ENCODE measurements around the gene PLA2G4A. TPM values are rescaled to one million over a fixed set of nuclear protein-coding genes. Genes with fewer than 3 reads are reported as not detected.

Gene PLA2G4A
- total RNA-seq, 1 donor from 2014 or later: 2.2 TPM

DNA sequence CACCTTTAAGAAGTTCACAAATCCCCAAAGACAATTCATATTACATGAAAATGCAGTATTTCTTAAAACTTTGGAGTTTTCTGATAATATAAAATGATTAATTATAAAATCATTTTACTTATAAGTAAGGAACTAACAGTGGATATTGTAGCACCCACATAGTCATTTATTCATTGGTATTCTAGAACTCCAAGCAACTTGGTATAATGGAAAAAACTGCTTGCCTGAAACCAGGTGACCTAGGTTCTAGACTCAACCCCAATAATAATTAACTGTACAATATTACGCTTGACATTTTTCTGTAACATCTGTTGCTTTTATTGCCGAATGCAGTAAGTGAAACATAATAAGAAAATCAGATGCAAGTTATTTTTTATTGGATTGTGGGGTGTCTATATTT, 2.4 kb downstream of the PLA2G4A start:
- intact Hi-C loops (cut with micrococcal nuclease): loop anchor here (10.0 kb wide), 1 partner anchor 346 kb away; no protein-coding TSS in a partner anchor

DNA sequence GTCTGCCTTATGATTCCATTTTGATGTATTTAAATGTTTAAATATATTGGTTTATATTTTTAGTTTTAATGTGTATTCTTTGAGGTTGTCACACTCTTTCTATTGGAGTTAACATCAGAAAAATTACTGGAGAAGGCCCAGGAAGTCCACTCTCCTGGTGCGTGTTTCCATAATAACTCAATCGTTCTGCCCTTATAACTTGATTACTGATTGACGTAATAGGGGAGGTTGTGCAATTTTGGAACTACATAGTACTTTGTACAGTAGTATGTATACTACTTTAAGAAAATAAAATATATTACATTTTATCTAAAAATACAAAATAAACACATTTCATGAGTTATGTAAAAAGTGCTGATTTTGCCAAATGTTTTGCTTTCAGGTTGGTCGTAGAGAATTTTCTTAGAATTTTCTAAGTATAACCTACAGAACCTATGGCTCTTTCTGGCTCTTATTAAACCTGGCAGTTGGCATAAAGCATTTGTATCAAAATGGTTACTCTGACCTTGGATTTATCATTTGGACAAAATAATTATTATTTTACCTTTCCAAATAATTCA, 5.7 kb downstream of the PLA2G4A start:
- intact Hi-C loops (cut with micrococcal nuclease): loop anchor here (10.0 kb wide), 1 partner anchor 350 kb away; no protein-coding TSS in a partner anchor

DNA sequence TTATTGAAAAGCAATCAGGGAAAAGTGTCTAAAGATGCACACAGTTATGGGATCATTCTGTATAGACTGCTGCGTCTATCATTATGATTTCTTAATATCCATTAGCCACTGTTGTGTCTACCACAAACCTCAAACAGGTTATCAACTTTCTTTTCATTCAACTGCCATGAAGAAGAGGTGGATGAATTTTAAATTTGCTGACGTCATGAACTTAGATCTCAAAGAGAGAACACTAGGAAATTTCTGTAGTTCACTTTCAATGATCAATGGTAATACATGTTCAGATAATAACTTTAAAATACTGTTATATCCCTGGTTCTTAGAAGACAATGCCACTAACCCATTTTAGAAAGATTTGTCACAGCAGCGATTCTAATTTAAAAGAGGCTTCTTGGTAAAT, 6.7 kb downstream of the PLA2G4A start:
- intact Hi-C loops (cut with micrococcal nuclease): loop anchor here (10.0 kb wide), 1 partner anchor 351 kb away; no protein-coding TSS in a partner anchor

DNA sequence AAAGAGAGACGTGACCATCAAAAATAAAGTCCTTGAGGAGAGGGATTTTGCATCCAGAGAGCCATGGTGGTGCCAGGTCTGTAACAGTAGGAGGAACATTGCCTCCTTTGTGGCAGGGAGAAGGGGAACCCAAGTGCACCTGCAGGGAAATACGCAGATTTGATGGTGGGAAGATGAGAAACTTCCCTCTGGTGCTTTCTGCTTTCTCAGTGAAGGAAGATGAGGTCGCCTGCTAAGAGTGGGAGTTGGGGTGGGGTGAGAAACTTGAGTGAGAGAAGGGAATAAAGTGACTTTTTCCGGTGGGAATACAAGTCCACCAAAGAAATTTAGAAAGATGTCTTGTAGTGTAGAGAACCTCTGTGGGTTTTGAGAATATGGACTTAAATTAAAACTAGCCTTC, 9.1 kb downstream of the PLA2G4A start:
- intact Hi-C loops (cut with micrococcal nuclease): loop anchor here (10.0 kb wide), 1 partner anchor 353 kb away; no protein-coding TSS in a partner anchor

DNA sequence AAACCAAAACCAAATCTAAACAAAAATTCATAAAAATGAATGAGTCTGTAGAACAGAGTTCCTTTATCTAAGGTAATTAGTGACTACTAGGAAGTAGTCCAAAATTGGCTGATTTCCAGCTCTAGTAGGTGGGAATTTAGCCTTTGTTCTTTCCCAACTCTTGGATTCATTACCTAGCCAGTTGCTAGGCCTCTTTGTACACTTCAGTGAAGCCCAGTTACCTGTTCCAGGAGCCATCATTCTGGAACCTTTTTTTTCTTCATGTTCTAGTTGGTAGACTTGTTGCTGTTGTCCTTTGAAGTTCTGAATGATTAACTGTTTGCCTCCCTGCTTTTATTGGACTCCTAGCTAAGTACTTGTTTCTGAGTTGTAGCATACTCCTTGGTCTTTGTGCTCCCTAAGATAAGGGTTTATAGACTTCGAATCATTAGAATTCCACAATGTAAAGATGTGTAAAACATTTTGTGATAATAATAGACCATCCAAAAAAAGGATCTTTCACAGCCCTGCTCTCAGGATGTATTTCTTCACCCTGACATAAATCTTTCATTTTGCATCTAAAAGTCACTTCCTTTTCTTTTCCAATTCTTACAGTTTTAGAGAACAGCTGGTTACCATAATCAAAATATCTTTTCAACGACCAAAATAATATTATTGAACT, 9.8 kb downstream of the PLA2G4A start:
- intact Hi-C loops (cut with micrococcal nuclease): loop anchor here (10.0 kb wide), 1 partner anchor 354 kb away; no protein-coding TSS in a partner anchor

DNA sequence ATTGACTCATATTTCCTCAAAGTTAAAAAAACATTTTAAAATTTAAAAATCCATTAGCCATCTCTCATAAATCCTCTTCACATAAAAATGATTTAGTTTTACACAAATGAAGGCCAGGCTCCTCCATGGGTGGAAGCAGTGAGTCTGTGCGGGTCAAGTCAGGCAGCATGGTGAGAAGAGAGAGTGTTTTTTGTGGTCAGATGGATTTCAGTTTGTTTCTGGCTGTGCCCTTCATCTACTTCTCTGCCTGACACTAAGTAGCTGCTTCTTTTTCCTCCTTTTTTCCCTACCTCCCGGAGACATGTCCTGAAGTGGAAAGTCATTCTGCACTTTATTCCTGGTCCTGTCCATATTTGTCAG, 10.3 kb downstream of the PLA2G4A start:
- intact Hi-C loops (cut with micrococcal nuclease): loop anchor here (10.0 kb wide), 1 partner anchor 354 kb away; no protein-coding TSS in a partner anchor

DNA sequence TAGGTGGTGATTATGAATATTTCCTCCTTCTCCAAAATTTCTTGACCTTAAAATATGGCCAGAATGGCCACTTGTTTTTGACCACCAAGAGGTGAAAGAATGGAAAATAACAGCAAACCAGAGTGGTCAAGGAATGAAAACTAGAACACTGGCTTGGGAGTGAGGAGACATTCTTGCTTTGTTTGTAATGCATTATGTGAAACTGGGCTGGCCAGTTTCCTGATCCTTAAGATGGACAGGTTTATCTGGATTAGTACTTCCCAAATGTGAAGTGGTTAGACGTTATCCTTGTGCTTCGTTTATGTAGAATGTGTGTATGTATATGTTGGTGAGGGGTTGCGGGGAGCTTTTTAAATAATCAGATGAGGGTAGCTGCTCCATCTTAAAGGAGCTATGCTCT, 12.8 kb downstream of the PLA2G4A start:
- intact Hi-C loops (cut with micrococcal nuclease): no loop called here

DNA sequence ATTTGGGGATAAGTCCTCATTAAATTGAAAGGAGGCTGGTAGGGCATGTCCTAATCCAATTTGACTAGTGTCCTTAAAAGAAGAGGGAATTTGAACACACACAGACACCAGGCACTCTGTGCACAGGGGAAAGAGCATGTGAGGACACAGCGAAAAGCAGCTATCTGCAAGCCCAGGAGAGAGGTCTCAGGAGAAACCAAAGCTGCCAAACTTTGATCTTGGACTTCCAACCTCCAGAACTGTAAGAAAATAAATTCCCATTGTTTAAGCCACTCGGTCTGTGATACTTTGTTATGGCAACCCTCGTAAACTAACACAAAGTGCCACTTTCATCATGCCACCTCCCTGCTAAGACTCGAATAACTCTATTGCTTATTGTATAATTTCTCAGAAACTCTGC, 13.8 kb downstream of the PLA2G4A start:
- intact Hi-C loops (cut with micrococcal nuclease): no loop called here

DNA sequence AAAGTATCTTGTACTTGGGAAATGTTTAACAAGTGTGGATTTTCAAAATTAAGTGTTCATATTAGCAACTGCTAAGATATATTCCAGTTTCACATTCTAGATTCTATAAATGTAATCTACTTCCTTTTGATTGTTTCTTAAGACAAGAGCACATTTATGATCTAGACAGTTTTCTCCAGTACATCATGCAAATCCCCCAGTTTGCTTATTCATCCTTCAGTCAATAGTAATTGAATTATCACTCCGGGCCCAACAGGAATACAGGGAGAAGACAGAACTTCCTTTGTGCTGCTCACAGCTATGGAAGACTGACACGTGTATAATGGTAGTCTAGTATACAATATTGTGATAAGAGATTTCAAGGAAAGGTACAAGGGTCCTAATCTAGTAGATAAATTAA, 14.5 kb downstream of the PLA2G4A start:
- intact Hi-C loops (cut with micrococcal nuclease): no loop called here

DNA sequence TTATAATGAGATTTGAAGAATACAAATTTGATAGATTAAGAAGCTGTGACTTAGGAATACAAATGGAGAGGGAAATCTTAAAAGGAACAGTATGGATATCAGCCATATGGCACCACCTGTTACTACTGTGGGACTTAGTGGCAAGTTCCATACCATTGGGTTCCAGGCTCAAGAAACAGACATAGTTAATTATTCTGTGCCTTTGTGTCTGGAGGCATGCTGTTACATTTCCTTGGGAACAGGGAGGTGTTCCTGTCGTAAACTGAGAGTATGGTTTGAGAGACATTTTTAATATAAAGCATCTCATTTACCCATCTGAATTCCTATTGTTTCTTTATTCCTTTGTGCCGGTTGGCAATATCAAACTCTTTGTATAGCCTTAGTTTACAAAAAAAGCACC, 15.2 kb downstream of the PLA2G4A start:
- intact Hi-C loops (cut with micrococcal nuclease): no loop called here

DNA sequence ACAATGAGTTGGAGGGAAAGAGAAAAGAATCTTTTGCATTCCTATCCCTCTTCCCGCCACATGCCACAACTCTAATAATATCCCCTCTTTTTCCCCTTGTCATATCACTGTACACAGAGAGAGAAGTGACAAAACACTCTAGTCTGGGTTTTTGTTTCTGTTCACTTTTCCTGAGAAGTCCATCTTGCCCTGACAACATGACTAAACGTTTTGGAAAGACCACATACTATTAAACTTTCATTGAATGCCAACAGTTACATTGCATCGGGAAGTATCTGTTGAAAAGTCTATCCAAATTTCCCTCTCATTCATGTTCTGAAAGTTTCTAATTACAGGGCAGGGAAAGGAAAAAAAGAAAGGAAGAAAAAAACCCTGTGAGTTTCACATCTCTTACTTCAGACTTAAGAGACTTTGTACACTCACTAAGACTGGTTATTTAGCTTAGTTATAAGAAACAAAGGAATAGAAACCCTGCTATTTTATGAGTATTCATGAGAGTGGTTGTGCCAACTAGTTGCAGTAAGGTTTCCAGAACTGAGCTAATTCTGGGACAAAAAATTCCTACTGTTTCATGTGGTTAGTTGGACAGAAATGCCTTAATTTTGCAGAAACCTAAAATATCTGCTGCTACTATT, 16.9 kb downstream of the PLA2G4A start:
- intact Hi-C loops (cut with micrococcal nuclease): no loop called here

DNA sequence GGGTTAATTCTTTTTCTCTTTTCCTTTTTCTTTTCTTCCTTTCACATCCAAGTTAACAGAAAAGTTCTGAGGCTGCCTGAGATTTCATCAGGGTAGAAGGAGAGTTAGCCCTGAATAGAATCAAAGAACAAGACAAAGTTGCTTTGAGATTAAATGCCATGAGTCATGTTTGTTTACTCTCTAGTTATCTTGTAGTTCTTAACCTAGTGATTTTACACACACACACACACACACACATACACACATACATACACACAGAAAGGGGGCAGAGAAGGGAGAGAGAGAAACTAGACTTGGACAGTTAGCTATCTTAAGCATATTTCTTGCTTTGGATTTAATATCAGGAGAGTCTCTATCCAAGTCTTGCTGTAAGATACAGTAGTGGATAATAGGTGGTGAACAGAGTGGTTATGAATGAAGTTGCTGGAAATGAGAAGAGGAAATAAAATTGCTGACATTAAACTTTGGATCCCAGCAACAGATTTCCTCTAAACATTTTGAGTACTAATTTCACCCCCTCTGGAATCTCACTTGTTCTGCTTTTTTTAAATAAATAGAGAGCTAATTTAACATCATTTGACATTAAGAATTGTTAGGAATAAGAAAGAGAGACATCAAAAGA, 19.9 kb downstream of the PLA2G4A start:
- intact Hi-C loops (cut with micrococcal nuclease): no loop called here

DNA sequence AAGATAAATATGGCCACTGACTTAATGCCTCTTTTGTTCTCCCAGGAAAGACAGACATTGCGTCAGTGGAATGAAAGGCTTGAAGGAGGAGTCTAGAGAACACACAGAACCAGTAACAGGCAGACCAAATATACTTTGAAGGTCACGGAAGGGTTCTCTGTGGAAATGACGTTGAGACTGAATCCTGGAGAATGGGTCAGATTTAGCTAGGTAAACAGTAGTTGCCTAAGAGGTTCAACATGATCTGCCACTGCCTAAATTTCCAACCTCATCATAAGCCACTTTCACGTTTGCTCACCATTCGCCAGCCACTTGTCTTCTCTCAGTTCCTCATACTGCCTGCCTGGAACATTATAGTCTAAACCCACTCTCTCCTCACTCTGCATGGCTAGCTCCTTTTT, 20.5 kb downstream of the PLA2G4A start:
- intact Hi-C loops (cut with micrococcal nuclease): no loop called here

DNA sequence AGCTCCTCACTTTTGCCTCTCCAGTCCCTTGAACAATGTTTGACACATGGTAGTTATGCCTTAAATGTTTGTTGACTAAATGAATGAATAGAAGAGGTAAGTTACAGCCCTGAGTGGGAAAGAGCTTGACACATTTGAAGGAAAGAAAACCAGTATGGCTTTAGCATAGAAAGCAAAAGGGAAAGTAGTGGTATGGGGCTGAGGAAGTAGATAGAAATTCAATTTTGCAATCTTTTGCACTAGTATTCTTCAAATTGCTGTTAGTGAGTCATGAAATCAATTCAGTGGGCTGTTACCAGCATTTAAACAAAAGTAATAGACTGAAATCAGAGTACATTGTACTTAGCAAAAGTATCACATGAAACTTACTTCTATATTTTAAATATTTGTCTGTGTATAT, 21.1 kb downstream of the PLA2G4A start:
- intact Hi-C loops (cut with micrococcal nuclease): no loop called here

DNA sequence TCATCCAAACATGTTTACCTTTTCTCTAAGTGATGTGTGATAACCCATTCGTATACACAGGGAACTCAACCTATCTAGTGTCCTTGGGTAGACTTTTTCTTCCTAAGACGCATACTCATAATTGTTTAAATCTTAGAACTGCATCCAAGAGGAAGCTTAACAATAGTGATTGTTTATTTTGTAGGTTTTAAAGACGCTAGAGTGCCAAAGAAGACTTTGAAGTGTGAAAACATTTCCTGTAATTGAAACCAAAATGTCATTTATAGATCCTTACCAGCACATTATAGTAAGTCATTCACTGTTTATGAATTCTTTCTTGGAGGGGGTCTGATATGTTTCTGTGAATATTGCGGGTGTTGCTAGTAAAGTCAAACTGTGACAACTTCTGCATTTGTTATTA, 25.4 kb downstream of the PLA2G4A start:
- intact Hi-C loops (cut with micrococcal nuclease): no loop called here

DNA sequence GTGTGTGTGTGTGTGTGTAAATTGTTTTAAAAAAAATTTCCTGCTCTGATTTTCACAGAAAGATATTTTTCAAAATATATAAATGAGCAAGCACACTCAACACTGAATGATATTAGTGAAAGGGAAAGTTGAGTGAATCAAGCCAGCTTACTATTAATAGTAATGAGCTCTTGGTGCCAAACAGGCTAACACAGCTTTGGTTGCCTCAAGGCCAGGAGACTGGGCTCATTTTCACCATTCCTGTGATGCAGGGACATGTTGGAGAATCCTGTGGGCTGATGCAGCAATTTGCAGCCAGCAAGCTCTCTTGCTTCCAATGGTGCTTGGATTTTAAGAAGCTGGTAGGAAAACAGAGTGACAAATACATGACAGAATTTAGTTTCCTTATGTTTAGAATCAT, 30.2 kb downstream of the PLA2G4A start:
- intact Hi-C loops (cut with micrococcal nuclease): no loop called here

DNA sequence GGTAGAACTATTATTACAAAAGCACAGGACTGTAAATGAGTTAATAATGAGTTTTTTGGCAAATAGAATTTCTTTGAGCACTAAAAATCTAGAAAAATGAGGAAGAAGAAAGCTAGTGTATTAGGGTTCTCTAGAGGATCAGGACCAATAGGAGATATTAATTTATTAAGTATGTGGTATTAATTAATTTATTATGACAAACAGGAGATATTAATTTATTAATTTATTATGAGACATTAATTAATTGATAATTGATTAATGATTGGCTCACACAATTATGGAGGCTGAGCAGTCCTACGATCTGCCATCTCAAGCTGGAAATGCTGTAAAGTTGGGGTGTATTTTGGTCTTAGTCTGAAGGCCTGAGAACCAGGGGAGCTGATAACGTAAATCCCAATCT, 31.2 kb downstream of the PLA2G4A start:
- intact Hi-C loops (cut with micrococcal nuclease): no loop called here

DNA sequence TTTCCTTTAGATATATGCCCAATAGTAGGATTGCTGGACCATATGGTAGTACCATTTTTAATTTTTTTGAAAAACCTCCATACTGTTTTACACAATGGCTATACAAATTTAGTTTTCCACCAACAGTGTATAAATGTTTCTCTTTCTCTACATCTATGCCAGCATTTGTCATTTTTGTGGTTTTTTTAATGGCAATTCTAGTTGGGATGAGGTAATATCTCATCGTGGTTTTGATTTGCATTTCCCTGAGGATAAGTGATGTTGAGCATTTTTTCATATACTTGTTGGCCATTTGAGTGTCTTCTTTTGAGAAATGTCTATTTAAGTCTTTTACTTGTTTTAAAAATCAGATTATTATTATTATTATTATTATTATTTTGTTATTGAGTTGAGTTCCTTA, 35.5 kb downstream of the PLA2G4A start:
- intact Hi-C loops (cut with micrococcal nuclease): no loop called here

DNA sequence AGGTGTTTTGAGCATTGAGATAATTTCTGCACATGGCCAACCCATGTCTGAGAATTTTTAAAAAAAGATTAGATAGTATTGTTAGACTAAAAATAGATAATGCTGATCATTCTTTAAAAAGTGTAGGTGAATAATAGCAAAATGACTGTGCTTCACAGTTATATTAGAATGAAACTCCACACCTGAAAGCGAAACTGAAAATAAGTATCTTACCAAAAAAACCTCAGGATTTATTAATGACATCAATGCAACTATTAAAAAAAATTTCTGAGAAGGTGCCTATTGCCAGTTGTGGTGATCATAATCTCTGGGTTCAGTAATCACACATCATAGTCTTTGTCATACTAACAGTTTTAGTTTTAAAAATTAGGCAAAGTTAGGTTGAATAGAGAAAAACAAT, 36.5 kb downstream of the PLA2G4A start:
- intact Hi-C loops (cut with micrococcal nuclease): loop anchor here (1.0 to 5.0 kb wide), 2 partner anchors 38 to 126 kb away; partner anchors contain the start of gene PLA2G4A

DNA sequence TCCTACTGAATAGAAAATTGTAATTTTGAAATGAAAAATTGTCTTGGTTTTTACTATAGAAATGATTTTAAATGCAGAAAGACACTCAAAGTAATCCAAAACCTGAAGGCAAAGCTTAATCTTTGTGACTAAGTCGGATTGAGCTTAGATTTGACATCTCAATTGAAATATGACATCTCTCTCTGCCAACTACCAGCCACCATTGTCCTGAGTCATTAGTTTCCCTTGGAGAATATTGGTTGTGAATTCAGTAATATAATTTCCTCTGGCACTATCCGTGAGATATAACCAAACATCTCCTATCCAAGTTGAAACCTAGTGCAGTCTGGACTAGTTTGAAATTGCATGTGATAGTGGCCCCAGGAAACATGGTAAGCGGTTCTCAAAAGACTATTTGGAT, 37.1 kb downstream of the PLA2G4A start:
- intact Hi-C loops (cut with micrococcal nuclease): loop anchor here (1.0 to 5.0 kb wide), 2 partner anchors 39 to 127 kb away; partner anchors contain the start of gene PLA2G4A

DNA sequence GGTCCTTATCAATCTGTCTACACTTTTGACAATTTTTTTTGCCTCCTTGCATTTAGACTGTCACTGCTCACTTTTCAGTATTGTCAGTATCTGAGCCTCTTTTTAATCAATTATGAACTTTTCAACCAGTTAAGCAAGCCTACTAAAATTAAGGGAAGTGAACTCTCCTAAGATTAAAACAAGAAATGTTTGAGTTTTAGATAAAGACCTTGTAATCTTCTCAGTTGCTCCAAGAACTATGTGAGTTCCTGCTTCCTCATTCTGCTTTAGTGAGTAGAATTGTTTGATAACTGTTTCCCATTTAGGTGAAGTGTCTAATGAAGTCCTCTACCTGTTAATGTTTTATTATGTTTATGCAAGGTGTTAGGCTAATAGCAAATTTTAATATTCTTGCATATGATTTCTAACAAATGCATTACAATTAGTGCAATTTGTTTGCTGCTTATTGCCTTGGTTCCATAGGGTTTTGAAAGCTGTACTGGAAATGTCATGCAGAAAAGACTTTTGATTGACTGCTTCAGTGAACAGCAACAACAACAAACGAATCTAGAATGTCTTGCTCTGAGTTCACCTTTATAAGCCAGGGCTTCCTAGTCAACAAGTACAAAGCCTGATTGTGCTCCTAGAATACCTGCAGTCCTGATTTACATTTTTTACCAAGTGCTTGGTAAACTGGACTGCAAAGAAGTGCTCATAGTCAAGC, 40.9 kb downstream of the PLA2G4A start:
- intact Hi-C loops (cut with micrococcal nuclease): loop anchor here (5.0 kb wide), 1 partner anchor 42 kb away; the partner anchor contains the start of gene PLA2G4A

Measured in T-helper 2 cell treated with Interferon-gamma antibody and Interleukin-4, amounts not matched to agents 100 ng/mL and 5 ng/mL, for 36 hours (primary cell).